OCI-LY3 (cell line): ENCODE measurements around the gene NUP62.

Source experiments
- H2AFZ ChIP-seq: fragments of 200-600, 300-600 bp; shearing (Covaris generic); 2 replicates; pipeline ENCODE4 v1.6.0; 2014; ENCODE audit warnings: antibody characterized with exemption, low read depth, low read length
- H3K27ac ChIP-seq: fragments of 200-600, 300-600 bp; sonication (generic); 2 replicates; pipeline ENCODE4 v1.5.1; 2014; ENCODE audit warnings: mild to moderate bottlenecking, low read length, moderate library complexity, mixed read lengths
- H3K27me3 ChIP-seq: fragments of 200-600, 300-600 bp; sonication (generic); 2 replicates; pipeline ENCODE4 v1.6.1; 2014; ENCODE audit warnings: low read depth, low read length, mixed read lengths
- H3K36me3 ChIP-seq: fragments of 200-600, 300-600 bp; sonication (generic); replicated peaks from 2 replicates; pipeline ENCODE3; 2014; ENCODE audit warnings: low read depth, low read length, mixed read lengths
- H3K4me1 ChIP-seq: fragments of 300-600, 200-600 bp; sonication (generic); 2 replicates; pipeline ENCODE4 v1.6.1; 2014; ENCODE audit warnings: low read length, mixed read lengths
- H3K4me2 ChIP-seq: fragments of 200-600, 300-600 bp; sonication (generic); 2 replicates; pipeline ENCODE4 v1.6.1; 2014; ENCODE audit warnings: low read length, mixed read lengths
- H3K4me3 ChIP-seq: fragments of 300-600, 200-600 bp; sonication (generic); 2 replicates; pipeline ENCODE4 v1.5.1; 2014; ENCODE audit warnings: antibody characterized with exemption, mild to moderate bottlenecking, low read length, moderate library complexity
- H3K79me2 ChIP-seq: fragments of 300-600, 200-600 bp; shearing (Covaris generic); 2 replicates; pipeline ENCODE4 v1.6.1; 2014; ENCODE audit warnings: mild to moderate bottlenecking, low read length, mixed read lengths
- H3K9ac ChIP-seq: fragments of 300-600, 200-600 bp; shearing (Covaris generic); 2 replicates; pipeline ENCODE4 v1.6.0; 2014; ENCODE audit warnings: mild to moderate bottlenecking, low read length, moderate library complexity
- H3K9me3 ChIP-seq: fragments of 200-600, 300-600 bp; shearing (Covaris generic); 2 replicates; pipeline ENCODE4 v1.6.1; 2014; ENCODE audit warnings: low read length, mixed read lengths; ENCODE audit not compliant: insufficient read depth
- H4K20me1 ChIP-seq: fragments of 200-600, 300-600 bp; sonication (generic); 2 replicates; pipeline ENCODE4 v1.6.1; 2016; ENCODE audit warnings: low read length, mixed read lengths; ENCODE audit not compliant: insufficient read depth
- EZH2phosphoT487 ChIP-seq: fragments of 200-600 bp; shearing (Covaris generic); IDR thresholded peaks from 2 replicates; pipeline ENCODE4 v1.6.1; 2018; ENCODE audit warnings: antibody characterized with exemption, mixed run types, low read depth
- TF ChIP-seq, protein P1 (sequence below): fragments of 200-600, 300-600 bp; sonication (generic); IDR thresholded peaks from 2 replicates; pipeline ENCODE4 v1.5.1; 2014; ENCODE audit warnings: antibody characterized with exemption, low read length, low read depth

Gene NUP62

DNA sequence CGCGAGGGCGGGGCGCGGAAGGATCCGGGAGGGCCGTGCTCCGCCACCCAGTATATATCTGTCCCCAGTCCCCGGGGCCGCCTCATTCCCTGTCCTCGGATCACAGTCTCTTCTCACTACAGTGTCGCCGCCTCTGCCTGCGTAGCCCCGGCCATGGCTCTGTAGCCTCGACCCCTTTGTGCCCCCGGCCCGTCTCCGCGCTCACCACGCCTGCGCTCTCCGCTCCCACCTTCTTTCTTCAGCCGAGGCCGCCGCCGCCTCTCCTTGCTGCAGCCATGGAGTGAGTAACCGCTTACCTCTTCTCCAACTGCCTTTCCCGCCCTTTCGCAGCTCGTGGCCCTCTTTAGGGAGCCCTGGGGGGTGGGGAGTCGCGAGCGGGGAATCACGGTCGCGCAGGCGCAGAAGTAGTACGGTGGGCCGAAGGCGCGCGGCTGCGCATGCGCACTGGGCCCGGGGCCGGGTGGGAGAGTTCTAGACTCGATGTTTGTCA is at the start of gene NUP62, which contains the start of gene ATF5:
NUP62 (minus strand) TSS at position 384 of the 490 bp plus-strand sequence. CDS start 19,697 bp downstream, outside the sequence.
ATF5 (plus strand) TSS at position 85 of the 490 bp plus-strand sequence. CDS start 1,646 bp downstream, outside the sequence.
- Histone ChIP-seq H3K27me3 (no peaks in the 10 kb centered on the region), H3K9ac (peak within 1 kb of the TSS; percentile 98), H3K79me2 (peaks cover 91% of the 10 kb centered on the region), H3K27ac (peak within 1 kb of the TSS; percentile 95), H3K4me2 (peak within 1 kb of the TSS; percentile 85), H3K4me3 (peak within 1 kb of the TSS; percentile 89), H3K4me1 (peaks cover 69% of the 10 kb centered on the region), H4K20me1 (peaks cover 46% of the 10 kb centered on the region), H3K36me3 (peaks cover 68% of the 10 kb centered on the region), H3K9me3 (0 out of 2 replicates have a peak, but pooled peaks cover 3% of the 10 kb centered on the region), H2AFZ (no peak within 1 kb of the TSS; the same call in 1 of the 2 replicates)
- TF ChIP-seq EZH2phosphoT487 = no peak
- TF ChIP-seq, protein P1, sequence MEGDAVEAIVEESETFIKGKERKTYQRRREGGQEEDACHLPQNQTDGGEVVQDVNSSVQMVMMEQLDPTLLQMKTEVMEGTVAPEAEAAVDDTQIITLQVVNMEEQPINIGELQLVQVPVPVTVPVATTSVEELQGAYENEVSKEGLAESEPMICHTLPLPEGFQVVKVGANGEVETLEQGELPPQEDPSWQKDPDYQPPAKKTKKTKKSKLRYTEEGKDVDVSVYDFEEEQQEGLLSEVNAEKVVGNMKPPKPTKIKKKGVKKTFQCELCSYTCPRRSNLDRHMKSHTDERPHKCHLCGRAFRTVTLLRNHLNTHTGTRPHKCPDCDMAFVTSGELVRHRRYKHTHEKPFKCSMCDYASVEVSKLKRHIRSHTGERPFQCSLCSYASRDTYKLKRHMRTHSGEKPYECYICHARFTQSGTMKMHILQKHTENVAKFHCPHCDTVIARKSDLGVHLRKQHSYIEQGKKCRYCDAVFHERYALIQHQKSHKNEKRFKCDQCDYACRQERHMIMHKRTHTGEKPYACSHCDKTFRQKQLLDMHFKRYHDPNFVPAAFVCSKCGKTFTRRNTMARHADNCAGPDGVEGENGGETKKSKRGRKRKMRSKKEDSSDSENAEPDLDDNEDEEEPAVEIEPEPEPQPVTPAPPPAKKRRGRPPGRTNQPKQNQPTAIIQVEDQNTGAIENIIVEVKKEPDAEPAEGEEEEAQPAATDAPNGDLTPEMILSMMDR = no peak

GRCh38 chr19:49978324-49978723 is 49.0 kb upstream of the NUP62 start:
- H3K4me1 ChIP-seq = no peaks in the 10 kb centered on the region
- 0 out of 2 replicates have a peak, but pooled peaks cover under 1% of the 10 kb centered on the region for H4K20me1 ChIP-seq
- no peak overlapping the region for H3K27ac ChIP-seq
- no peak overlapping the region for H3K9ac ChIP-seq
- H2AFZ ChIP-seq = no peak overlapping the region
- H3K79me2 ChIP-seq = no peaks in the 10 kb centered on the region
- H3K27me3 ChIP-seq = no peaks in the 10 kb centered on the region
- no peak overlapping the region for H3K4me2 ChIP-seq
- H3K9me3 ChIP-seq = no peaks in the 10 kb centered on the region
- no peak overlapping the region for H3K4me3 ChIP-seq
- TF ChIP-seq, protein P1 = no peak
- TF ChIP-seq EZH2phosphoT487 = no peak
- no peaks in the 10 kb centered on the region for H3K36me3 ChIP-seq

- no peak overlapping the region for H3K27ac ChIP-seq
- H2AFZ ChIP-seq = no peak overlapping the region
- no peaks in the 10 kb centered on the region for H3K36me3 ChIP-seq
- H3K4me2 ChIP-seq = no peak overlapping the region
- no peak overlapping the region for H3K4me3 ChIP-seq
- H3K9ac ChIP-seq = no peak overlapping the region
- H3K9me3 ChIP-seq = no peaks in the 10 kb centered on the region
- no peaks in the 10 kb centered on the region for H3K79me2 ChIP-seq
- no peaks in the 10 kb centered on the region for H3K27me3 ChIP-seq
- H3K4me1 ChIP-seq = no peaks in the 10 kb centered on the region
- H4K20me1 ChIP-seq = 0 out of 2 replicates have a peak, but pooled peaks cover 5% of the 10 kb centered on the region
- TF ChIP-seq, protein P1 = no peak
- no peak for TF ChIP-seq EZH2phosphoT487
These were observed 48.6 kb upstream of the NUP62 start for GRCh38 chr19:49977881-49978280.

DNA sequence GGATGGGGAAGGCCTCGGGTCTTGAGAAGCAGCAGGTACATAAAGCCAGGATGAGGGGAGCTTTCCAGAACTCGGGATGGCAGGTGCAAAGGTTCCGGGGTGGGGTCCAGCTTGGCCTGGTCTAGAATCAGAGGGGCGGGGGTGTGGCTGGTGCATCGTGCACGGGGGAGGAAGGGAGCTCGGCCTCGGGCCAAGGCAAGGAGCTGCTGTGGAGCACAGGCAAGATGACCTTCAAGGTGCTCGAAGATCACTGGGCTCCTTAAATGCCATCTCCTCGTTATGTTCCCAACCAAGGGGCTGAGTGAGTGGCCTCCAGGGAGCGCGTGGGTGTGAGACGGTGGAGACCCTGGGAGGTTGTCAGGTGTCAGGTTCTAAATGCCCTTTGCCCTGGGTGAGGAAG is 47.8 kb upstream of the NUP62 start:
- Histone ChIP-seq H3K27me3 (no peaks in the 10 kb centered on the region), H3K27ac (no peak overlapping the region), H2AFZ (no peak overlapping the region), H3K9me3 (no peaks in the 10 kb centered on the region), H3K4me2 (no peak overlapping the region), H3K4me3 (no peak overlapping the region), H3K36me3 (no peaks in the 10 kb centered on the region), H3K4me1 (no peaks in the 10 kb centered on the region), H3K9ac (no peak overlapping the region), H4K20me1 (0 out of 2 replicates have a peak, but pooled peaks cover 5% of the 10 kb centered on the region), H3K79me2 (no peaks in the 10 kb centered on the region)
- TF ChIP-seq EZH2phosphoT487 = no peak
- TF ChIP-seq, protein P1 = no peak
